H1 (cell line): Measurements from ENCODE around the gene TNRC6C. TPM values are rescaled to one million over a fixed set of nuclear protein-coding genes. Genes with fewer than 3 reads are reported as not detected.

Source experiments
- CTCF ChIA-PET: fragments of 300-600 bp; sonication (Branson Sonifier 250); formaldehyde crosslinking; loops from one replicate; lab custom pipeline; 2021; ENCODE audit not compliant: partially characterized antibody; lab: Charles Lee
- POLR2A ChIA-PET: fragments of 300-600 bp; sonication (Branson Sonifier 250); formaldehyde crosslinking; loops from one replicate; lab custom pipeline; 2021; ENCODE audit warnings: inconsistent platforms; ENCODE audit not compliant: partially characterized antibody; lab: Charles Lee
- DNase-seq, 2 experiments: peaks; one replicate each; pipeline versions ENCODE4 v3.0.0 to v3.0.0-alpha.2; 2010 to 2022; ENCODE audit warnings: low spot score in 2 of 2, low read depth in 1 of 2, mixed read lengths in 1 of 2
- FAIRE-seq: peaks from 2 replicates; lab custom pipeline; 2011; peaks lifted over from hg19 to GRCh38; lab: Jason Lieb, UNC
- H2AFZ ChIP-seq: 2 replicates; pipeline ENCODE4 v1.8.1; 2012; ENCODE audit warnings: low read length, inconsistent platforms
- H2AK5ac ChIP-seq: 2 replicates; pipeline ENCODE4 v1.6.1; 2013; ENCODE audit warnings: low read depth, low read length
- H2BK120ac ChIP-seq: replicated peaks from 2 replicates; pipeline ENCODE3; 2013; ENCODE audit warnings: low read depth, low read length, inconsistent platforms
- H2BK12ac ChIP-seq: 2 replicates; pipeline ENCODE4 v1.6.1; 2013; ENCODE audit warnings: low read depth, low read length
- H2BK15ac ChIP-seq: 2 replicates; pipeline ENCODE4 v1.6.1; 2013; ENCODE audit warnings: low read length
- H2BK20ac ChIP-seq: 2 replicates; pipeline ENCODE4 v1.6.1; 2013; ENCODE audit warnings: low read length
- H2BK5ac ChIP-seq: 2 replicates; pipeline ENCODE4 v1.6.1; 2013; ENCODE audit warnings: low read depth, low read length
- H3K14ac ChIP-seq: 2 replicates; pipeline ENCODE4 v1.6.1; 2013; ENCODE audit warnings: inconsistent platforms; ENCODE audit not compliant: insufficient read length
- H3K18ac ChIP-seq: 2 replicates; pipeline ENCODE4 v1.6.1; 2013; ENCODE audit warnings: low read length; ENCODE audit errors: extremely low read depth
- H3K23ac ChIP-seq: 2 replicates; pipeline ENCODE4 v1.6.1; 2013; ENCODE audit warnings: inconsistent platforms; ENCODE audit not compliant: insufficient read length
- H3K23me2 ChIP-seq: 2 replicates; pipeline ENCODE4 v1.6.1; 2013; ENCODE audit warnings: low read depth, low read length
- H3K27ac ChIP-seq: 2 replicates; pipeline ENCODE4 v1.6.1; 2011; ENCODE audit warnings: low read depth, low read length, inconsistent platforms
- H3K27me3 ChIP-seq, 4 experiments: replicated peaks in 1 of 4; 1 replicate in 1 of 4; 2 replicates in 3 of 4; pipeline versions ENCODE4 v1.6.1 to v1.8.1; 2011 to 2013; ENCODE audit warnings: low read length in 3 of 4, mild to moderate bottlenecking in 3 of 4, inconsistent platforms in 2 of 4, mixed read lengths in 2 of 4, moderate library complexity in 1 of 4; ENCODE audit not compliant: control insufficient read depth in 3 of 4, insufficient read depth in 3 of 4; ENCODE audit errors: extremely low read depth in 1 of 4
- H3K36me3 ChIP-seq, 4 experiments: 2 replicates each; pipeline versions ENCODE4 v1.6.1 to v1.8.1; 2011 to 2013; ENCODE audit warnings: mild to moderate bottlenecking in 4 of 4, low read length in 3 of 4, moderate library complexity in 2 of 4, control low read depth in 1 of 4, inconsistent platforms in 1 of 4; ENCODE audit not compliant: insufficient read depth in 4 of 4, control insufficient read depth in 2 of 4
- H3K4ac ChIP-seq: replicated peaks from 2 replicates; pipeline ENCODE3; 2013; ENCODE audit warnings: low read length, low read depth, mixed read lengths, inconsistent platforms; ENCODE audit not compliant: insufficient read length
- H3K4me1 ChIP-seq, 4 experiments: replicated peaks in 1 of 4; 1 replicate in 1 of 4; 2 replicates in 3 of 4; pipeline versions ENCODE4 v1.6.1 to v1.8.1; 2011 to 2013; ENCODE audit warnings: low read length in 3 of 4, inconsistent platforms in 2 of 4, mixed read lengths in 1 of 4; ENCODE audit not compliant: insufficient read depth in 4 of 4, control insufficient read depth in 3 of 4
- H3K4me2 ChIP-seq, 2 experiments: 2 replicates each; pipeline versions ENCODE4 v1.6.1 to v1.8.1; 2011 to 2013; ENCODE audit warnings: low read depth in 2 of 2, low read length in 2 of 2, control low read depth in 1 of 2, inconsistent platforms in 1 of 2, mild to moderate bottlenecking in 1 of 2; ENCODE audit not compliant: insufficient read depth in 1 of 2
- H3K4me3 ChIP-seq, 4 experiments: fragments of 200-600, 300-600 bp in 1 of 4; sonication (generic), shearing (Covaris generic), sonication (Bioruptor Twin) in 1 of 4; 2 replicates each; pipeline versions ENCODE4 v1.5.1 to v1.8.1; 2011 to 2016; ENCODE audit warnings: low read length in 4 of 4, low read depth in 3 of 4, control low read depth in 2 of 4, inconsistent platforms in 2 of 4, mild to moderate bottlenecking in 2 of 4, mixed read lengths in 1 of 4, moderate library complexity in 1 of 4; ENCODE audit not compliant: insufficient read depth in 2 of 4; ENCODE audit errors: extremely low read depth in 1 of 4
- H3K56ac ChIP-seq: replicated peaks from 2 replicates; pipeline ENCODE3; 2013; ENCODE audit warnings: low read depth, mild to moderate bottlenecking, mixed read lengths, low read length, inconsistent platforms; ENCODE audit not compliant: insufficient read length
- H3K79me1 ChIP-seq: 2 replicates; pipeline ENCODE4 v1.6.1; 2013; ENCODE audit warnings: low read depth, low read length, control low read depth
- H3K79me2 ChIP-seq, 2 experiments: 2 replicates each; pipeline versions ENCODE4 v1.6.1 to v1.8.1; 2012 to 2013; ENCODE audit warnings: low read length in 2 of 2, mild to moderate bottlenecking in 2 of 2, inconsistent platforms in 1 of 2; ENCODE audit not compliant: insufficient read depth in 2 of 2, control insufficient read depth in 1 of 2
- H3K9ac ChIP-seq, 4 experiments: replicated peaks in 1 of 4; 1 replicate in 1 of 4; 2 replicates in 3 of 4; pipeline versions ENCODE4 v1.6.1 to v1.8.1; 2011 to 2013; ENCODE audit warnings: low read depth in 3 of 4, low read length in 3 of 4, control low read depth in 2 of 4, mild to moderate bottlenecking in 2 of 4, moderate library complexity in 2 of 4, inconsistent platforms in 1 of 4; ENCODE audit errors: extremely low read depth in 1 of 4
- H3K9me3 ChIP-seq, 2 experiments: 2 replicates each; pipeline versions ENCODE4 v1.6.1 to v1.8.1; 2012 to 2013; ENCODE audit warnings: mild to moderate bottlenecking in 2 of 2, moderate library complexity in 2 of 2, control low read depth in 1 of 2, inconsistent platforms in 1 of 2, low read depth in 1 of 2, low read length in 1 of 2, mixed read lengths in 1 of 2; ENCODE audit not compliant: insufficient read depth in 2 of 2
- H4K20me1 ChIP-seq, 2 experiments: replicated peaks in 1 of 2; 2 replicates each; pipeline versions ENCODE3 to v1.8.1; 2011 to 2013; ENCODE audit warnings: inconsistent platforms in 2 of 2, low read length in 2 of 2, mild to moderate bottlenecking in 1 of 2; ENCODE audit not compliant: insufficient read depth in 2 of 2, control insufficient read depth in 1 of 2
- H4K5ac ChIP-seq: 2 replicates; pipeline ENCODE4 v1.6.1; 2013; ENCODE audit warnings: low read length, low read depth, mixed read lengths, inconsistent platforms; ENCODE audit not compliant: insufficient read length
- H4K8ac ChIP-seq: 2 replicates; pipeline ENCODE4 v1.8.0; 2013; ENCODE audit warnings: mild to moderate bottlenecking, moderate library complexity, low read length, inconsistent platforms; ENCODE audit not compliant: insufficient read depth; ENCODE audit errors: extremely low read depth
- H4K91ac ChIP-seq: replicated peaks from 2 replicates; pipeline ENCODE3; 2013; ENCODE audit warnings: low read length, mixed read lengths, inconsistent platforms; ENCODE audit not compliant: insufficient read length
- ATF3 ChIP-seq: IDR thresholded peaks from 2 replicates; pipeline ENCODE4 v1.6.1; 2011; ENCODE audit warnings: low read depth, mild to moderate bottlenecking, low read length; ENCODE audit not compliant: insufficient read depth
- CEBPB ChIP-seq: IDR thresholded peaks from 2 replicates; pipeline ENCODE4 v1.6.1; 2012; ENCODE audit warnings: low read depth, low read length
- RBBP5 ChIP-seq: IDR thresholded peaks from 2 replicates; pipeline ENCODE4 v1.7.1; 2012; ENCODE audit warnings: low read depth, mild to moderate bottlenecking, inconsistent platforms, low read length, moderate library complexity, borderline replicate concordance
- RNF2 ChIP-seq: fragments of 200-900, 300-1000 bp; sonication (generic); IDR thresholded peaks from 2 replicates; pipeline ENCODE4 v1.7.1; 2016; ENCODE audit warnings: borderline replicate concordance, low read depth, mild to moderate bottlenecking, antibody characterized with exemption, low read length; ENCODE audit not compliant: poor library complexity, severe bottlenecking; ENCODE audit errors: missing control alignments
- SIN3A ChIP-seq, 2 experiments: IDR thresholded peaks in 1 of 2; conservative IDR thresholded peaks in 1 of 2; 2 replicates each; pipeline ENCODE4 v1.6.1; 2011 to 2012; ENCODE audit warnings: low read length in 2 of 2, improper control_type of control experiment in 1 of 2, low read depth in 1 of 2, mild to moderate bottlenecking in 1 of 2
- TAF1 ChIP-seq: IDR thresholded peaks from 2 replicates; pipeline ENCODE4 v1.6.1; 2011; ENCODE audit warnings: mild to moderate bottlenecking, low read depth, low read length
- TAF7 ChIP-seq: optimal IDR thresholded peaks from 2 replicates; pipeline ENCODE3; 2011; ENCODE audit warnings: low read depth, mild to moderate bottlenecking, inconsistent platforms, low read length, moderate library complexity, borderline replicate concordance
- WGBS, 2 experiments: shearing (Covaris generic) in 1 of 2; methylation state at CpG; one replicate each; pipeline versions ENCODE4 v1.1.6 to v1.1.7; 2013 to 2015; ENCODE audit warnings: low lambda C conversion rate in 2 of 2, mixed read lengths in 2 of 2, inconsistent platforms in 1 of 2, low coverage in 1 of 2, missing lambda C conversion rate in 1 of 2; ENCODE audit not compliant: insufficient replicate concordance in 2 of 2, insufficient coverage in 1 of 2, insufficient read length in 1 of 2; ENCODE audit errors: extremely low coverage in 1 of 2, missing lambda C conversion rate in 1 of 2; 5-methylcytosine and 5-hydroxymethylcytosine counted together
- polyA plus RNA-seq, 7 experiments: library from polyadenylated mRNA; depleted of rRNA in 3 of 7; stranded (reverse) in 5 of 7; unstranded in 2 of 7; fragments of >200 nt in 5 of 7; fragments of 200-250 nt in 2 of 7; gene quantifications; 1 replicate in 5 of 7; 2 replicates in 1 of 7; 4 replicates in 1 of 7; pipeline versions ENCODE4 v1.2.1 to v1.2.3, GENCODE V29; 2011 to 2013; ENCODE audit warnings: missing spikeins in 2 of 7, mixed read lengths in 2 of 7
- total RNA-seq: library from RNA; stranded (reverse); fragmentation: NEBNext Ultra II Directional; extraction: Animal tissue kit (Norgen Biotek cat#: 25700); gene quantifications from 2 replicates; pipeline ENCODE4 v1.2.1, GENCODE V29; 2021

Gene TNRC6C
- total and polyA plus RNA-seq, 2 of the 8 experiments (the other 6 are each of a cell fraction or from before 2014, with no cell fraction given): 2.8 to 28.9 TPM

GRCh38 chr17:78027121-78027520 lies 68.6 kb downstream of the TNRC6C start:
- no peak overlapping the region for H3K9ac ChIP-seq
- TF ChIP-seq TAF1: no peak
- no peak for TF ChIP-seq ATF3
- TF ChIP-seq SIN3A (conservative IDR thresholded peaks at IDR 0.05 in 1 of 2, IDR thresholded peaks at IDR 0.05 in 1 of 2; ENCODE audit: low read depth in 1 of 2, low read length in 2 of 2): no peak
- no peak for TF ChIP-seq RNF2
- no peak for TF ChIP-seq CEBPB
- no peak for TF ChIP-seq TAF7
- TF ChIP-seq RBBP5: no peak
- H3K56ac ChIP-seq: no peak overlapping the region
- no peak overlapping the region for H2BK5ac ChIP-seq
- H3K4me1 ChIP-seq: no peaks in the 10 kb centered on the region
- H3K27ac ChIP-seq: no peak overlapping the region
- H3K18ac ChIP-seq: no peak overlapping the region
- H3K23ac ChIP-seq: no peak overlapping the region
- WGBS, 2 experiments: 80% methylated on average over 2 of the region's 2 CpGs; no CpG with 5 or more reads in 1 of the 2 experiments
- no peak for FAIRE-seq
- H4K8ac ChIP-seq: no peak overlapping the region
- no peaks in the 10 kb centered on the region for H3K79me2 ChIP-seq
- CTCF ChIA-PET: interaction anchor here (2.9 kb wide), 1 partner anchor 8 kb away, joined by 13 read pairs; no protein-coding TSS in a partner anchor
- H2BK120ac ChIP-seq: no peak overlapping the region
- H3K79me1 ChIP-seq: peaks cover 2% of the 10 kb centered on the region; the same call in 1 of the 2 replicates
- H2AFZ ChIP-seq: no peak overlapping the region
- H3K9me3 ChIP-seq: no peaks in the 10 kb centered on the region
- peaks cover 0 to 1% (median 0%) of the 10 kb centered on the region in 4 experiments; a peak in 1 of 7 replicates for H3K27me3 ChIP-seq
- peaks cover 0 to 10% of the 10 kb centered on the region in 2 experiments for H4K20me1 ChIP-seq
- H2BK15ac ChIP-seq: no peak overlapping the region
- H2AK5ac ChIP-seq: no peak overlapping the region
- H2BK20ac ChIP-seq: no peak overlapping the region
- H2BK12ac ChIP-seq: no peak overlapping the region
- POLR2A ChIA-PET: interaction anchor here (2.6 kb wide), 1 partner anchor 9 kb away, joined by 9 read pairs; no protein-coding TSS in a partner anchor
- no peak overlapping the region for H4K5ac ChIP-seq
- H3K36me3 ChIP-seq: peaks cover 2 to 7% (median 4%) of the 10 kb centered on the region in 4 experiments; a peak in 4 of 8 replicates
- no peak overlapping the region for H3K4me2 ChIP-seq
- H3K4ac ChIP-seq: no peak overlapping the region
- no peak overlapping the region for H3K4me3 ChIP-seq
- DNase-seq: no peak
- H4K91ac ChIP-seq: no peak overlapping the region
- H3K14ac ChIP-seq: no peak overlapping the region
- no peaks in the 10 kb centered on the region for H3K23me2 ChIP-seq
